Stimulated activated CD8-positive, alpha-beta memory T cell treated with anti-CD3 and anti-CD28 coated beads, Interleukin-4, amount 100 ng/mL, for 24 hours (primary cell): ENCODE results near the gene USP24.

Experiments
- DNase-seq: peaks from one replicate; pipeline ENCODE4 v3.0.0-alpha.2; 2020; ENCODE audit warnings: low read depth

Gene USP24

GRCh38 chr1:55070293-55071164 is 144.6 kb downstream of the USP24 start:
- no peak for DNase-seq

GRCh38 chr1:55069280-55069679 is 145.9 kb downstream of the USP24 start:
- DNase-seq, result no peak

GRCh38 chr1:55068638-55069037 is 146.5 kb downstream of the USP24 start:
- no peak for DNase-seq

- no peak for DNase-seq
These were observed 147.2 kb downstream of the USP24 start for GRCh38 chr1:55067914-55068313.

GRCh38 chr1:55067022-55067778 is 148.0 kb downstream of the USP24 start:
- DNase-seq, result no peak

GRCh38 chr1:55065648-55066047 is 149.5 kb downstream of the USP24 start:
- DNase-seq, result no peak

- no peak for DNase-seq
These were observed 150.3 kb downstream of the USP24 start for GRCh38 chr1:55064861-55065263.

- DNase-seq, result no peak
These were observed 151.0 kb downstream of the USP24 start for GRCh38 chr1:55064071-55064581.

- DNase-seq, result no peak
These were observed 151.6 kb downstream of the USP24 start for GRCh38 chr1:55063577-55063942.

GRCh38 chr1:55062801-55063576 is 152.2 kb downstream of the USP24 start:
- DNase-seq, result no peak

- no peak for DNase-seq
These were observed 153.3 kb downstream of the USP24 start for GRCh38 chr1:55061706-55062321.

GRCh38 chr1:55061000-55061705 is 154.0 kb downstream of the USP24 start:
- DNase-seq, result no peak

GRCh38 chr1:55060133-55060999 is 154.8 kb downstream of the USP24 start:
- no peak for DNase-seq

GRCh38 chr1:55059302-55060132 is 155.6 kb downstream of the USP24 start:
- DNase-seq, result no peak

- no peak for DNase-seq
These were observed 157.2 kb downstream of the USP24 start for GRCh38 chr1:55057956-55058298.

GRCh38 chr1:55057270-55057955 is 157.8 kb downstream of the USP24 start:
- no peak for DNase-seq

GRCh38 chr1:55056632-55056992 is 158.6 kb downstream of the USP24 start:
- no peak for DNase-seq

GRCh38 chr1:55055951-55056631 is 159.1 kb downstream of the USP24 start:
- DNase-seq, result no peak
